ENCODE results near the gene EHD4. TPM values are rescaled to one million over a fixed set of nuclear protein-coding genes. Genes with fewer than 3 reads are reported as not detected.
A peak's percentile ranks its signal among the peaks of the same experiment; 100 is the strongest.

Gene EHD4
- total RNA-seq, 1 donor from 2014 or later = 64.9 TPM

GRCh38 chr15:41885321-41885720, 87.0 kb downstream of the EHD4 start:
- H3K27ac Mint-ChIP-seq (ENCODE audit: unreplicated experiment) = peak overlapping the region; percentile 52
- H3K9me3 Mint-ChIP-seq (ENCODE audit: unreplicated experiment) = no peaks in the 10 kb centered on the region
- peaks cover 9% of the 10 kb centered on the region for H3K4me1 Mint-ChIP-seq (ENCODE audit: unreplicated experiment)
- H3K36me3 Mint-ChIP-seq (ENCODE audit: low read depth, unreplicated experiment) = peaks cover 23% of the 10 kb centered on the region
- H3K27me3 Mint-ChIP-seq (ENCODE audit: unreplicated experiment) = peaks cover 35% of the 10 kb centered on the region
- TF ChIP-seq, protein P1, sequence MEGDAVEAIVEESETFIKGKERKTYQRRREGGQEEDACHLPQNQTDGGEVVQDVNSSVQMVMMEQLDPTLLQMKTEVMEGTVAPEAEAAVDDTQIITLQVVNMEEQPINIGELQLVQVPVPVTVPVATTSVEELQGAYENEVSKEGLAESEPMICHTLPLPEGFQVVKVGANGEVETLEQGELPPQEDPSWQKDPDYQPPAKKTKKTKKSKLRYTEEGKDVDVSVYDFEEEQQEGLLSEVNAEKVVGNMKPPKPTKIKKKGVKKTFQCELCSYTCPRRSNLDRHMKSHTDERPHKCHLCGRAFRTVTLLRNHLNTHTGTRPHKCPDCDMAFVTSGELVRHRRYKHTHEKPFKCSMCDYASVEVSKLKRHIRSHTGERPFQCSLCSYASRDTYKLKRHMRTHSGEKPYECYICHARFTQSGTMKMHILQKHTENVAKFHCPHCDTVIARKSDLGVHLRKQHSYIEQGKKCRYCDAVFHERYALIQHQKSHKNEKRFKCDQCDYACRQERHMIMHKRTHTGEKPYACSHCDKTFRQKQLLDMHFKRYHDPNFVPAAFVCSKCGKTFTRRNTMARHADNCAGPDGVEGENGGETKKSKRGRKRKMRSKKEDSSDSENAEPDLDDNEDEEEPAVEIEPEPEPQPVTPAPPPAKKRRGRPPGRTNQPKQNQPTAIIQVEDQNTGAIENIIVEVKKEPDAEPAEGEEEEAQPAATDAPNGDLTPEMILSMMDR (IDR thresholded peaks at IDR 0.05; ENCODE audit: unreplicated experiment) = no peak
- H3K4me3 Mint-ChIP-seq (ENCODE audit: unreplicated experiment) = peak overlapping the region; percentile 25
- DNase-seq (ENCODE audit: low spot score) = no peak

DNA sequence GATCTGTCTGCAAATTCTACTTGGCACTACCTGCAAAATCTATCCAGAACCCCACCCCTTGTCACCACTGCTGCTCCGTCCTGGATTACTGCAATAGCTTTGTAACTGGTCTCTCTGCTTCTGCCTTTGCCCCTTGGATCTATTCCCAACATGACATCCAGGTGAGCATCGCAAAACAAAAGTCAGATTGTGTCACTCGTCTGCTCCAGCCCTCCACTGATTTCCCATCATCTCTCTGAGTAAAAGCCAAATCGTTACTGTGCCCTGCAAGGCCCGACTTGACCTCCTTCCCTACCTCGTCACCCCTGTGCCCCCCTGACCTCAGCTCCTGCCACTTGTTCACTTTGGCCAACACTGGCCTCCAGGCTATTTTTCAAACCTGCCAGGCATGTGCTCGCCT, 87.9 kb downstream of the EHD4 start:
- H3K36me3 Mint-ChIP-seq (ENCODE audit: low read depth, unreplicated experiment) = peaks cover 23% of the 10 kb centered on the region
- no peak overlapping the region for H3K27ac Mint-ChIP-seq (ENCODE audit: unreplicated experiment)
- H3K4me3 Mint-ChIP-seq (ENCODE audit: unreplicated experiment) = no peak overlapping the region
- no peak for DNase-seq (ENCODE audit: low spot score)
- no peaks in the 10 kb centered on the region for H3K9me3 Mint-ChIP-seq (ENCODE audit: unreplicated experiment)
- TF ChIP-seq, protein P1 (IDR thresholded peaks at IDR 0.05; ENCODE audit: unreplicated experiment) = no peak
- H3K27me3 Mint-ChIP-seq (ENCODE audit: unreplicated experiment) = peaks cover 34% of the 10 kb centered on the region
- peaks cover 9% of the 10 kb centered on the region for H3K4me1 Mint-ChIP-seq (ENCODE audit: unreplicated experiment)

DNA sequence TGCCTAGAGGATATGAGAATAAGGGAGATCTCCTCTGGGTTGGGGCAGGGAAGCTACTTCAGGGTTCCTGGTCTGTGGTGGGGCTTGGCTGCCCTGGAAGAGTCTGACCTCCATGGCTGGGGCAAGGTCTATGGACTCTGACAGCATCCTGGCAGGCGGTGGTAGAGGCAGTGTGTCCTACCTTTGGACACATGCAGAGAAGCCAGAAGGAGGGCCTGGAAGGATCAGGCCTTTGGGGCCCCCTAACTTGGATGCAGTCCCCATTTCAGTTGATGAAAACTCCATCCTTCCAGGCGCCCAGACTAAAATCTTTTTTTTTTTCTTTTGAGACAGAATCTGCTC, 88.9 kb downstream of the EHD4 start:
- TF ChIP-seq, protein P1 (IDR thresholded peaks at IDR 0.05; ENCODE audit: unreplicated experiment) = no peak
- Mint-ChIP-seq H3K27ac (ENCODE audit: unreplicated experiment) (no peak overlapping the region), H3K4me3 (ENCODE audit: unreplicated experiment) (peak overlapping the region; percentile 24), H3K9me3 (ENCODE audit: unreplicated experiment) (no peaks in the 10 kb centered on the region), H3K4me1 (ENCODE audit: unreplicated experiment) (peaks cover 9% of the 10 kb centered on the region), H3K27me3 (ENCODE audit: unreplicated experiment) (peaks cover 36% of the 10 kb centered on the region), H3K36me3 (ENCODE audit: low read depth, unreplicated experiment) (peaks cover 23% of the 10 kb centered on the region)
- no peak for DNase-seq (ENCODE audit: low spot score)

GRCh38 chr15:41882689-41883483, 89.5 kb downstream of the EHD4 start:
- TF ChIP-seq, protein P1 (IDR thresholded peaks at IDR 0.05; ENCODE audit: unreplicated experiment) = no peak
- Mint-ChIP-seq H3K27me3 (ENCODE audit: unreplicated experiment) (peaks cover 36% of the 10 kb centered on the region), H3K27ac (ENCODE audit: unreplicated experiment) (no peak overlapping the region), H3K4me3 (ENCODE audit: unreplicated experiment) (no peak overlapping the region), H3K9me3 (ENCODE audit: unreplicated experiment) (no peaks in the 10 kb centered on the region), H3K4me1 (ENCODE audit: unreplicated experiment) (peaks cover 9% of the 10 kb centered on the region), H3K36me3 (ENCODE audit: low read depth, unreplicated experiment) (peaks cover 23% of the 10 kb centered on the region)
- DNase-seq (ENCODE audit: low spot score) = no peak

DNA sequence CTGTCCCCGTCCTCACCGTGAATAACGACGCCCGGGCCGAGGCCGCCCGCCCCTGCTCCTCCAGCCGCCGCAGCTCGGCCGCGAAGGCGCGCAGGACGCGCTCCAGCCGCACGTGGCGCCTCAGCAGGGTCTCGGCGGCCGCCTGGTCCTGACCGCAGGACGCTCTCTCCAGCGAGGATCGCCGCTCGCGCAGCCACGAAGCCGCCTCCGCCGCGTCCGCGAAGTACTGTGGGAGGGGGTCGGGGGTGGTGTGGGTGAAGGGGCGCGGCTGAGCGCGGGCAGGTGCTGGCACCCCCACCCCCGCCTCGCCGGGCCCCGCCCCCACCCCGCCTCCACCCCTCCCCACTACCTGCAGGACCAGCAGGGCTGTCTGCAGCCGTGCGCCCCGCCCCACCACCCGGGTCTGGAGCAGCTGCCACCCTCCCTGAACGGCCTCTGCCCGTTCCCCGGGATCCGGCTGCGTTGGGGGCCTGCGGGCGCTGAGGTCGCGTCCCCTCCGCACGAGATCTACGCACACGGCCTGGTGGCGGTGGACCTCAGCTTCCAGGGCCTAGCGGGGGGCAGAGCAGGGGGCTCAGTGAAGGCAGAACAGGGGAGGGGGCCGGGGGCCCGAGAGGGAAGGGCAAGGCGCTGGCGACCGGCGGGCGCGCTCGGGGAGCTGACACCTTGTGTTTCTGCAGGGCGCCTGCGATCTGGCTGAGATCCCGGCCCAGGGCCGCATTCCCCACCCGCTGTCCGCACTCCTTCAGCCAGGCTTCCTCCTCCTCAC, 90.3 kb downstream of the EHD4 start:
- H3K27ac Mint-ChIP-seq (ENCODE audit: unreplicated experiment) = no peak overlapping the region
- peak; percentile 45 for DNase-seq (ENCODE audit: low spot score)
- H3K4me1 Mint-ChIP-seq (ENCODE audit: unreplicated experiment) = peaks cover 6% of the 10 kb centered on the region
- TF ChIP-seq, protein P1 (IDR thresholded peaks at IDR 0.05; ENCODE audit: unreplicated experiment) = no peak
- no peaks in the 10 kb centered on the region for H3K9me3 Mint-ChIP-seq (ENCODE audit: unreplicated experiment)
- no peak overlapping the region for H3K4me3 Mint-ChIP-seq (ENCODE audit: unreplicated experiment)
- H3K27me3 Mint-ChIP-seq (ENCODE audit: unreplicated experiment) = peaks cover 31% of the 10 kb centered on the region
- peaks cover 20% of the 10 kb centered on the region for H3K36me3 Mint-ChIP-seq (ENCODE audit: low read depth, unreplicated experiment)
